ENCODE results near the gene PEX5L.
"Not testable (repeated sequence)": the region's sequence is repeated elsewhere in the genome, so short reads cannot be mapped to it uniquely, and the experiment has no call there.

PEX5L gene

DNA sequence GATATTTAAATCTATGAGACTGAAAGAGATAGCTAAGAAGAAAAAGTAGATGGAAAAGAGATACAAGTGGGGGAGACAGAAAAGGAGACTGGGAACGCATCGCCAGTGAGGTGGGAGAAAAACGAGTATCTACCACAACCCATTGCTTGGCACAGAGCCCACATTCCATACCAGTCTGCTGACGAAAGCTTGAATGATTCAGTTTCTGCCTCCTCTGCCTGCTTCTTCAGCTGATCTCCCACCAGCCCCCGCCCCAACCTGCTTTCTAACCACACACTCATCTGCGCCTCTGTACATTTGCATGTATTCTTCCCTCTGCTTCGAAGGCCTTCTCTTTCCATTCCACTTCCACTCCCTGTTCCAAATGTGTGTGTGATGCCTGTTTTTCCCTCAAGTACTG is 195.8 kb downstream of the PEX5L start:
- no peak for DNase-seq (ENCODE audit: low read depth in 1 of 2, low spot score in 1 of 2)

DNA sequence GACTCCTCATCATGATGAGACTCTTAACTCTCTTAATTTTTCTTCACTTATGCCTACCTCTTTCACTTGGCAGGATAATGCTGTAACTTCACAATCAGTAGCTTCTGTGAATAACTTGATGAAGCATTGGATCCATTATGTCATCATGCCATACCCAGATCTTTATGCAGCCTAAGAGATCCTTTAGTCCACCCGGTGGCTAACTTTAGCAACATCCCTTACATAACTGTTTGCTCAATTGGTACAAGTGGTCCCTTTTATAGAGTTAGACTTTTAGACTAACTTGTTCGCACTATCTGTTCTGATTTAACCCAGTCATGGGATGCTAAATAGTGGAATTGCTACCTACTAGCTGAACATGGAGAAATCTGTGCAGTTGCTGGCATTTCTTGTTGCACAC is 199.4 kb downstream of the PEX5L start:
- DNase-seq (ENCODE audit: low read depth in 1 of 2, low spot score in 1 of 2), result no peak

DNA sequence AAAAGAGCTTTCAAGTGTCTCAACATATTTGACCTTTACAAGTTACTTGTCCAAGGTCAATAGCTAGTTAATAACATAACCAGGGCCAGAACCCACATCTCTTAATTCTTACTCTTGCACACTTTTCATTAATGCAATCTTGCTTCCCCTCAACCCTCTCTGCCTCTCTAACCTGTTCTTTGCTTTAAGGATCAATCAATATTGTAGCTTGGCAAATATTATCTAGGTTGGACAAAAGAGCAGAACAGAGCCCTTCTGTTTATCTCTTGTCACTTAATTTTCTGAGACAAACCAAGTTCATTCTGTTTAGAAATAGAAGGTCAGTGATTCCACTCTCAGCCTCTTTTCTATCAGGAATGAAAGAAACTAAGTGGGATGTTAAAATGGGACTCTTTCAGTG is 203.4 kb downstream of the PEX5L start:
- DNase-seq (ENCODE audit: low read depth in 1 of 2, low spot score in 1 of 2), result no peak

DNA sequence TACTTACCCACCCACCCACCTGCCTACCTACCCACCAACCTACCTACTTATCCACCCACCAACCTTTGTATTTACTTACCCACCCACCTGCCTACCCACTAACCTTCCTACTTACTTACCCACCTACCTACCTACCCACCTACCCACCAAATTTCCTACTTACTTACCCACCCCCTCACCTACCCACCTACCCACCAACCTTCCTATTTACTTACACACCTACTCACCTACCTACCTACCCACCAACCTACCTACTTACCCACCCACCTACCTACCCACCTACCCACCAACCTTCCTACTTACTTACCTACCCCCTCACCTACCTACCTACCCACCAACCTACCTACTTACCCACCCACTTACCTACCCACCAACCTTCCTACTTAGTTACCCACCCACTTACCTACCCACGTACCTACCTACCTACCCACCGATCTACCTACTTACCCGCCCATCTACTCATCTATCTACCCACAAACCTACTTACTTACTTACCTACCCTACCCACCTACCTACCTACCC is 204.3 kb downstream of the PEX5L start:
- DNase-seq (ENCODE audit: low read depth in 1 of 2, low spot score in 1 of 2), result no peak

DNA sequence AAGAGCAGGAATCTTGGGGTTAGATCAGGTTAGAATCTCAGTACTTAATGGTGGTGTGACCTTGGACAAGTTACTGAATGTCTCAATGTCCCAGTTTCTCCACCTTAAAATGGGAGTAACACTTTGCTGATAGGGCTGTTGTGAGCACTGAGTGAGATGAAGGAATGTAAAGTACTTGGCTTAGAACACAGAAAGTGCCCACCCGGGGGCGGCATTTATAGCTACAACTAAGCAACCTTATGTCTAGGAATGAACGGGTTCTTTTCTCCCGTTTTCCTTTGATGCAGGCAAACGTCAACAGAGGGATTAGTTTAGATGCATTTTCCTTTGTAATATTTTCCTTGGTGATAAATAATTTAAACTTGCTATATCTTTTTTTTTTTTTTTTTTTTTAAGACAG is 207.3 kb downstream of the PEX5L start:
- DNase-seq (ENCODE audit: low read depth in 1 of 2, low spot score in 1 of 2), result no peak

DNA sequence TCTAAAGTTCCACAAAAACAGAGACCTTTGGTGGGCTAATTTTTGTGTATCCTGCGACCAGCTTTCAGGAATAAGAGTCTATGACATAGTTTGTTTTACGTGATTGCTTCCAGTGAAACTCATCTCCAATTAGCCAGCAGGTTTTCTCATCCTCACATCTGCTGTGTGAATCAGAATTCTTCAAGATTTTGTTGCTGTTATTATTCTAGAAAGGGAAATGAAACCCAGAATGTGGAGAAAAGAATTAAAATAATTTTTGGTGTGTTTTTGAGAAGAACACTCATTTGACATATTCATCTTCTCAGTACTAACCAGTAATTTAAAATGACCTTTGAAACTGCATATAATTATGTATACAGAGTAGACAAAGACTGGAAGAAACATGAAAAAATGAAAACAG is 208.0 kb downstream of the PEX5L start:
- no peak for DNase-seq (ENCODE audit: low read depth in 1 of 2, low spot score in 1 of 2)

DNA sequence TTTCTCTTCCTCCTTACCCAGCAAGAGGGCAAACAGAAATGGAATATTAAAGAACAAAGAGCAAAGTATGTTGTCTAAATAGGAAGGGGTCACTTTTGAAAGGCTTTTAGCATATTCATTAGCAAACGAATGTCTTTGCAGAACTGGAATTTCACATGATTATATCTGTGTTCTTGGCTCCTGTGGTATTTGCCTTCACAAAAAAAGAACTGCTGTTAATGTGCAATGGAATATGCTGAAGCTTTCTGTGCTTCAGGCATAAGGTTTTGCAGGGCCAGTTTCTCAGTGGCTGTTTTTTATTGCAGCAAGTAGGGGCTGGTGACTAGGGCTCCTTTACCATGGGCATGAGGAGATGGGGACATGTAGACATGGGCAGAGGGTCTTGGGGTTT is 210.5 kb downstream of the PEX5L start:
- DNase-seq (ENCODE audit: low read depth in 1 of 2, low spot score in 1 of 2), result no peak

DNA sequence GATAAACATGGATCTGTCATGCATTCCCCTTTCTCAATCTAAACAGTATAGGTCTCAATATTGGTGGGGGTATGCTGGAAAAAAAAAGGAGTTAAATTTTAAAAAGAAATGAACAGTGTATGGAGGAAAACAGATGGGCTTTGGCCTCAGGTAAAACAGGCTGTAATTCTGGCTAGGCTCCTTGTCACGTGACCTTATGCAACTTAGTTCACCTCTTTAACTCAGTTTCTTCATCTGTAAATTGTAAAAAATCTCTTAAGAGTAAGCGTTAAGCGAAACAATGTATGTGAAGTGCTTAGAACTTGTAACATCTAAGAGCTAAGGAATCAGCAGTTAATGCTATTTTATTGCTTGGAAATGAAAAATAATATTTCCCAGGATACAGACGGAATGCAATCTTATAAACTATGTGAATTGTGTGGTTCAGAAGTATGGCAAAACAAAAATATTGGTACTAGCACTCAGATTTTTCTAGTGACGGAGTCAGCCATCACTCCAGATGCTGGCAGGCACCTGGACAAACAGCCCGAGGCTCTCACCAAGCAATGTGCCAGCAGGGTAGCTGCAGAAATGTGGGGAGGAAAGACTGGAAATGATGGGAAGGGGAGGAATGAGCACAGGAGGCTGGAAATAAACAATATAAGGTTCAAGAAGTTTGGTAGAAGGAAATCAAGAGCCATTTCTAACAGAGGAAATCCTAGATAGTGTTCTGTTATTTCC is 211.1 kb downstream of the PEX5L start:
- no peak for DNase-seq (ENCODE audit: low read depth in 1 of 2, low spot score in 1 of 2)

DNA sequence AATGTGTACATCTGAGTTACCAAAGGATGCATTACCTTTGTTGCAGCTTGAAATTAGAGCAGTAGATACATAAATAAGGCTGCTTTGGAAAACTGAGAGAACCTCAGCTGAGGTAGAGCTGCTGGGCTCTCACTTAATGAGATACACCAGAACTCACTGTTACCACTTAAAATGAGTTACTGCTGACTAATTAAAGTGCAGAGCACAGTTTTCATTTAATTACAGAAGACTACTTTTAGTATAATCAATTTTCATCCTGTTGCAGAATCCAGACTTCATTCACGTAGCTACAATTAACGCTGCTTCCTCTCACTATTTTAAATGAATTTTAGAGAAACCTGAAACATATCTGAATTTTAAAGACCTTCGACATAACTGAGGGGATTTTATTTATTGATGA is 214.4 kb downstream of the PEX5L start:
- no peak for DNase-seq (ENCODE audit: low read depth in 1 of 2, low spot score in 1 of 2)

DNA sequence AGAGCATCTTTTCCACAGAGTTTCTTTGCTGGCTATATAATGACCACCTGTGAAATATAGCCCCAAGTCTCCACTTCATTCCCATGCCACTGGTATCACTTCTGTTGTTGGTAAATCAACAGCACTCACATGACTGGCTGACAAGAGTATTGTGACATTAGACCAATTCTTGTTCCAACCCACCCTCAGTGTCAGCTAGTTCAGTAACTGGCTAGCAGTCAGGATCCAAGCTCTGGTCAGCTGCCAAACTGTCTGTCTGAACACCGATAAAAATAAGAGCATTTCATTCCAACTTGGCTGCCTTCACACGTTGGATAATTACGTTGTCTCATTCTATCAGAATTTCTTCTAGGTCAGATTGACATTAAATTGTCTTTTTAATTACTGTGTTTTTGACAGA is 217.4 kb downstream of the PEX5L start:
- DNase-seq (ENCODE audit: low read depth in 1 of 2, low spot score in 1 of 2), result no peak

DNA sequence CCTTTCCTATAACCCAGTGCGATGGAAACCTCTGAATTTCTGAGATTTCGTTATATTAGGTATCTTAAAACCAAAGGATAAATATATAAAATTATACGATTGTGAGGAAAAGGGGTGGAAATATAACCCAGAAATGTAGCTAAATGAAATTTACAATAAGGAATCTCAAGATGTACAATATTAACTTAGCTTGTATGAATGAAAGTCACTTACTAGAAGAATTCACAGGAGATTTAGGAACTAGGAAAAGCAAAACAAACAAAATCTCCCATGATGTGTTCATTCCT is 224.7 kb downstream of the PEX5L start:
- DNase-seq (ENCODE audit: low read depth in 1 of 2, low spot score in 1 of 2), result no peak

DNA sequence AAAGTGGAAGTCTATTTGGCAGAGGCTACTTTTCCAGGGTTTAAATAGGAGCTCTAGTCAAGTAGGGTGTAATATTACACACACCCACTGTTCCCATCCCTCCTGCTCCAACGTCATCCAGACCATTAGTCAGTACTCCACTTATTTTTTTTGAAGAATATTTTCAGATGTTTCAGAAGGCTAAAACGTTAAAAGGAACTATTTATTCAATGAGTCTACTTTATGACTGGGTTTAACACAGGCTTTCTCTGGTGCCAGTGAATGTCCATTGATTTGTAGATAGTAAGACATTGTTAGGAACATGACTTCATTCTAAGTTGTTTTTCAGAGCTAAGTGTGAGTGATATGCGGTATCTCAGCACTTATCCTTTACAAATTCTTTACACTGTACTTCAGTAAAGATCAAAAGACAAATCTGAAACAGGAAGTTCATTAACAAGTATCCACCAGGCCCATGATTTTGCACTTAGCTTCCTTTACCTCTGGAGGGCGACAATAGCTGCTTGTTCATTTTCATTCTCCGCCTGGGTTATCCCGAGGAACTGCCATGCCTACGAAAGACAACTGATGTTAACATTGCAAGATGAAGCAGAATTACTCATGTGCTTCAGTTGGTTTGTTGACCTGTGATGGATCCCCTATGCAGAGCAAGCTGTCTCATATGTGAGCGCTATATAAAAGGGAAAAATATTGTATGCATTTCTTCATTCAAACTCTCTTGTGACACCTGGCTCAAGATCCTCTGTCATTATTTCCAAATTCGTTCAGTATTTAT is 225.2 kb downstream of the PEX5L start:
- no peak for DNase-seq (ENCODE audit: low read depth in 1 of 2, low spot score in 1 of 2)

DNA sequence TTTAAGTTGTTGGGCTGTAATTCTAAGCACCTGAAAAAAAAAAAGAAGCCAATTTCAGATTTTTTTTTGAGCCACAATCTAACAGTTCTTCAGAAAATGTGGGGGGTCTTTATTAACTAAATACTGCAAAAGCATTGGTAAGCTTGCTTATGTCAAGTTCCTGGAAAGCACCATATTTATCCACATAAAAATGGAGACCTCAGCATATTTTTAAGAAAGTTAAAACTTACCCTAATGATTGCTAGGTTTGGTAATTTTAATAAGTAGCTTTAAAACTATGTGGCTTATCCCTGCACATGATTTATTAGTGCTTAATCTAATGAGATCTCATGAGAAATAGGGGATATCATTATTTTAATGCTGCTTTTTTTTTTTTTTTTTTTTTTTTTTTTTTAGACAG is 227.1 kb downstream of the PEX5L start:
- no peak for DNase-seq (ENCODE audit: low read depth in 1 of 2, low spot score in 1 of 2)

DNA sequence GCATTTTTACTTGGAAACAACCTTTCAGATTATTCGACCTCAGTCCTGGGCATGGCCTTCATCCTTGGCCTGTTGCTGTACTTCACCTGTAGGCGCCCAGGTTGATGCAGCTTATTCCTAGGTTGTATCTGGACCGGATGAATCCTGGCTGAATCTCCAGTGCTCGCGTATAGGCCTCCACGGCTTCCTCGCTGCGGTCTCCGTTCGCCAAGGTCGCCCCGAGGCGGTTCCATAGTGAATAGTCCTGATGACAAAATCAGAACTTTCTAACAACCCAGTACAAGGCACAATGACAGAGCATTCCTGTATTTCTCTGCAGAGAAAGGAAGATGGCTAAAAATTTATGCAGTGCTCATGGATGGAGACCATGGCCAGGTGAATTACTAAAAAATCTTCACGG is 229.1 kb downstream of the PEX5L start:
- no peak for DNase-seq (ENCODE audit: low read depth in 1 of 2, low spot score in 1 of 2)

DNA sequence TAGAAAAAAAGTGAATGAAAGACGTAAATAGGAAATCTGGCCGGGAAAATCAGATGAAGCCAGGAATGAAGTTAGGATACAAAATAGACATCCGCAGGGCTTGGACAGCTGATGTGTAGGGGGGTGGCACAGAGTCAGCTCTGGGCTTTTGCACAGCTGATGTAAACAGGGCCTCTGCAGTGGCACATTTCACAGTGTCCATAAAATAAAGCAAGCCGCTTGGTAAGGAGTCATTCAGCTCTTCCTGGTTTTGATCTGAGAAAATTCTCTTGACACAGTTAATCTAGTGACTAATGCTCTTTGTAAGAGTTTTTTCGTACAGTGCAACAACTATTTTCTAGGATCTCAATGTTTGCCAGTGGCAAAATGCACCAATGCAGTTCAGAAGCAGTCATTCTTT is 230.6 kb downstream of the PEX5L start:
- no peak for DNase-seq (ENCODE audit: low read depth in 1 of 2, low spot score in 1 of 2)

DNA sequence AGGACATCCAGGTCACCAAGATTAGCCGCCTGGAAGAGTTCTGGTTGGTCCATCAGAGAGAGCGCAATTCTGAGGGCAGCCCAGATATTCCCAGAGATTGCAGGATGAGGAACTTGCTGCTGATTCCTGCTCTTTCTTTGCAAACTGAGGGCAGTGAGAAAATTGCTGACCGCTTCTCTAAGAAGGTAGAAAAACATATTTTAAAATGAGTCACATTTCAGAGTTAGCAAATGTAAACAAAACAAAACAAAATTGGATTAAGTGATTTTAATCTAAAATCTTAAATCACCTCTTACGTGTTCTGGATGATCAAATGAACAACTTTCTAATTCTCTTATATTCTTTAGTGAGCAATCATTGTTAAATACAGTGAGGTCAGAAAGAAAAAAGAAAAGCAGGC is 234.9 kb downstream of the PEX5L start:
- no peak for DNase-seq (ENCODE audit: low read depth in 1 of 2, low spot score in 1 of 2)

DNA sequence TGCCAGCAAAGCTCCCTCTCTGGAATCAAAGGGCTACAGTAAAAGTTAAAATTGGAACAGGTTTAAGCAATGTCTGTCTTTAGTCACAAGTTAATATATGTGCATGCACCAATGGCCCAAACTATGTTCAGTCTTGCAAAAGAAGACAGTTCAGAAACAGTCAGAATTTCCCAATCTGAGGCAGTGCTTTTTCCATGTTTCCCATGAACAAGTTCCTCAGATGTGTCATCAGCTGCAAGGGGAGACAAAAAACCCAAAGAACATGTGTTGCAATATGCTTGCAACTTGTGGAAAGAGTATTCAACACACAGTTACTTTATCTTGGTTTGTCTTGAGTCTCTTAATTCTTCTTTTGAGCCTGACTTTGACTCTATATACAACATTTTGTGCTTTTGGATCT is 235.5 kb downstream of the PEX5L start:
- no peak for DNase-seq (ENCODE audit: low read depth in 1 of 2, low spot score in 1 of 2)

DNA sequence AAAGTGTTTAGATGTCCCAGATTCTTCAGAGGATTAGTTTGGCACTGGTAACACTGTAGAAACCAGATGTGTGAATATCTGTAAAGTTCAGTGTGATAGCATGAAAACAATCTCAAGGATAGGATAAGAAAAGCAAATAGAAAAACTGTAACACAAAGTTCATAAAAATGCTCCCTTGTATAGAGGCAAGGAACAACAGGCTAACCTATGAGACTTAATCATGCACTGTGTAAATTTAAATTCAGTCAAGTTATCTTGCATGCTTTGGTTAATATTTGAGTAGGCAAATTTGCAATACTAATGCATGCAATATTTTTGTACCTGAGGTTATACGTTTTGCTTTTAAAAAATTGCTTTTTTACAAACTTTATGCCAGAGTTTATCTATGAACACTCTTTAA is 239.5 kb downstream of the PEX5L start:
- no peak for DNase-seq (ENCODE audit: low read depth in 1 of 2, low spot score in 1 of 2)

DNA sequence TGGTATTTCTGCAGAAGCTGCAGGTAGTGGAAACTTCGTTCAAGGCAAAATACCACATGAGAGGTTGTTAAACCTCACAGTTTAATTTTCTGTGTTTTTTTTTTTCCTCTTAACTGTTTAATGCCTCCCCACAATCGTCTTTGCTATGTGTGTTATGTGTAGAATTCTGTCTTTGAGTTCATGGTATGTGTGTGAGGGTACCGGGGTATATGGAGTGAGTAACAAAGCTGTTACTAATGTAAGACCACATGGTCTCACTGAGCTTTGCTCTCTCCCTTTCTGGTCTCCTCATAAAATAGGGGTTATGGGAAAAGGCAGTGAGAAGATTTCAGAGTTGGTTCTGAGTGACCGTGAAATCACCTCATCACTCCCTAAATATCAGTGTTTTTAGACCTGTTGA is 240.3 kb downstream of the PEX5L start:
- no peak for DNase-seq (ENCODE audit: low read depth in 1 of 2, low spot score in 1 of 2)

DNA sequence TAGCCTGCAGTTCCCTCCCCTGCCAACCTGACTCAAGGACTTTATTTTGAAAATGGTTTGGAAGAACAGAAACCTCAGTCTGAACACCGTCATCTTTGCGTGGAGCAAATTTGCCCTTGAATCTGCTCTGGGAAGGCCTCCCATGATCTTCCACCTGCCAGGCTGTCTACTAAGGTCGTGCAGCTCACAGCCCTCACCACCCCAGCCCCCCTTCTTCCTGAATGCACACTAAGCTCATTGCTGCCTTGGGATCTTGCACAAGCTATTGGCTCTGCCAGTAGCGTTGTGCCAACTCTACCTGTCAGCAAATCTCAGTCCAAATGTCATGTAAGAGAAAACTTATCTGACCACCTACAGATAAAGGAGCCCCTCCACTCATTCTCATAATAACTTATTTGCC is 242.4 kb downstream of the PEX5L start:
- DNase-seq (ENCODE audit: low read depth in 1 of 2, low spot score in 1 of 2), result no peak

DNA sequence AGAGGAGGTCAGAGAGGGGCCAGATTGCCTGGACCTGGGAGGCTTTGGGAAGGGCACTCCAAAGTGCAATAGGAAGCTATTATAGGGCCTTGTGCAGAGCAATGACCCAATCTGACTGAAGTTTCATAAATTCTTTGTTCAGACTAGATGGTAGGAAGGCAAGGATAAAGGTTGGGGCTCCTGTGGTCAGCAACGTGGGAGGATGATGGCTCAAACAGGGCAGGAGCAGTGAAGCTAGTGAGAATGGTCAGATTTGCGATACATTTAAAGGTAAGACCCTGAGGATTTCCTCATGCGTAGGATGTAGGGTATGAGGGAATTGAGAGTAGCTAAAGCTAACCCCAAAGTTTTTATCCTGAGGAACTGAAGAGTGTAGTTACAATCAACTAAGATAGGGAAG is 244.9 kb downstream of the PEX5L start:
- DNase-seq (ENCODE audit: low read depth in 1 of 2, low spot score in 1 of 2), result no peak

DNA sequence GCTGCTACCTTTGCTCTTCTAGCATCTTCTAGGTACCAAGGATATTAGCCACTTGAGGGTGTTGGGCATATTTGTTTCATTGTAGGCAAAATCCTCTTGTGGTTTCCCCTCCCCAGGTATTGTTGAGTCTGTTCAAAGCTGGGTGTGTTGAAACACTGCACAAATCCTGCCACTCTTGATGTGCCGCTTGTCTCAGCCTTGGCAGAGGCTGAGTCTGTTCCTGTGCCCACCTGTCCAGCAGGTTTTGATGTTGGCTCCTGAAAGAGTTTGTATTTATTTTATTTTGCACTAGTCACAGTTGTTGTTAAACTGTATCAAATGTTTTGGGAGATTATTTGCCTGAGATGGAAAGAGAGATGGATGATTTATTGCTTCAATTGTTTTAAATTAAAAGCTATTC is 247.7 kb downstream of the PEX5L start:
- no peak for DNase-seq (ENCODE audit: low read depth in 1 of 2, low spot score in 1 of 2)

DNA sequence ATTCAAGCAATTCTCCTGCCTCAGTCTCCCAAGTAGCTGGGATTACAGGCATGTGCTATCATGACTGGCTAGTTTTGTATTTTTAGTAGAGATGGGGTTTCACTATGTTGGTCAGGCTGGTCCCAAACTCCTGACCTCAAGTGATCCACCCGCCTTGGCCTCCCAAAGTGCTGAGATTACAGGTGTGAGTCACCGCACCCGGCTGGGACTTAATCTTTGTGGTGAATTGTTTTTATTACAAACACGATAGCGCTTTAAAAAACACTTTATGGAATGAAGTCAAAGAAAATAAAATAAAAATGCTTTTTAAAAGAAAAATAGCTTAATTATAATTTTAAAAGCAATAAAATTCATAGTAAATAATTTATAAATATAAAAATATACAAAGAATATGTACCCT is 253.9 kb downstream of the PEX5L start:
- not testable (repeated sequence) for DNase-seq (ENCODE audit: low read depth in 1 of 2, low spot score in 1 of 2)

Data from stimulated activated CD4-positive, alpha-beta T cell treated with anti-CD3 and anti-CD28 coated beads, Interleukin-15, amount 100 ng/mL, for 1 hour (primary cell).